Measurements from ENCODE around the gene PTPRR.

DNA sequence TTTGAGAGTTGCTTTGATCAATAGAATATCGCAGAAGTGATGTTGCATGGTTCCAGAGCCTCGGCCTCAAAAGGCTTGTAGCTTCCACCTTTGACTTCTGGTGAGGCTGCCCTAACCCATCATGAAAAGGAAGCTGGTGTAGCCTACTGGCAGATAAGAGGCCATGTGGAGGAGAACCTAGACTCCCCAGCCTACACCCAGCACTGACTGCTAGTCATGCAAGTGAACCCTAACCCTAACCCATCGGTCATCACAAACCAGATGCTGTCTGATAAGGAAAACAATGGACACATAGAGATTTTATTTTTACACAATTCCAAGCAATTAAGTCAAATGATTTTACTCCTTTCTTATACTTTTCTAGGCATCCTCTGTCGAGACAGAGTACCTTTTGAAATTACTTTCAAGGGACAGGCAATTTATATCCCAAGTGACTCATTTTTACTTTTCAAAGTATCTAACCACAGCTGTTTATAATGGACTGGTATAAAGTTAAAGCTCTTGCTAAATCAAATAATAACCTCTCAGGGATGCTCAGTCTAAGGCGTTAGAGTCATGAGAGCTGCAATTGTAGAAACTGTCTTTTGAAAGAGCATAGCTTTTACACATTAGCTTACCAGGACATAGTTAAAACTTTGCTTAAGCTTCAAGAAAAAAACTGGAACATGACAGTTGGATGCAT, 300.9 kb downstream of the PTPRR start:
- TF ChIP-seq, protein P1, sequence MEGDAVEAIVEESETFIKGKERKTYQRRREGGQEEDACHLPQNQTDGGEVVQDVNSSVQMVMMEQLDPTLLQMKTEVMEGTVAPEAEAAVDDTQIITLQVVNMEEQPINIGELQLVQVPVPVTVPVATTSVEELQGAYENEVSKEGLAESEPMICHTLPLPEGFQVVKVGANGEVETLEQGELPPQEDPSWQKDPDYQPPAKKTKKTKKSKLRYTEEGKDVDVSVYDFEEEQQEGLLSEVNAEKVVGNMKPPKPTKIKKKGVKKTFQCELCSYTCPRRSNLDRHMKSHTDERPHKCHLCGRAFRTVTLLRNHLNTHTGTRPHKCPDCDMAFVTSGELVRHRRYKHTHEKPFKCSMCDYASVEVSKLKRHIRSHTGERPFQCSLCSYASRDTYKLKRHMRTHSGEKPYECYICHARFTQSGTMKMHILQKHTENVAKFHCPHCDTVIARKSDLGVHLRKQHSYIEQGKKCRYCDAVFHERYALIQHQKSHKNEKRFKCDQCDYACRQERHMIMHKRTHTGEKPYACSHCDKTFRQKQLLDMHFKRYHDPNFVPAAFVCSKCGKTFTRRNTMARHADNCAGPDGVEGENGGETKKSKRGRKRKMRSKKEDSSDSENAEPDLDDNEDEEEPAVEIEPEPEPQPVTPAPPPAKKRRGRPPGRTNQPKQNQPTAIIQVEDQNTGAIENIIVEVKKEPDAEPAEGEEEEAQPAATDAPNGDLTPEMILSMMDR (IDR thresholded peaks at IDR 0.05): no peak
- no peak for TF ChIP-seq POLR2A (IDR thresholded peaks at IDR 0.05)

Data from prostate gland (tissue), 2 donors.